Activated CD8-positive, alpha-beta memory T cell treated with anti-CD3 and anti-CD28 coated beads for 1 hour (primary cell): Measurements from ENCODE around the gene TGFA.

ENCODE experiments used
- DNase-seq, 2 donors: peaks; one replicate each; pipeline ENCODE4 v3.0.0-alpha.2; 2020; ENCODE audit warnings: low read depth in 1 of 2; ENCODE audit errors: extremely low read depth in 1 of 2

Gene TGFA

DNA sequence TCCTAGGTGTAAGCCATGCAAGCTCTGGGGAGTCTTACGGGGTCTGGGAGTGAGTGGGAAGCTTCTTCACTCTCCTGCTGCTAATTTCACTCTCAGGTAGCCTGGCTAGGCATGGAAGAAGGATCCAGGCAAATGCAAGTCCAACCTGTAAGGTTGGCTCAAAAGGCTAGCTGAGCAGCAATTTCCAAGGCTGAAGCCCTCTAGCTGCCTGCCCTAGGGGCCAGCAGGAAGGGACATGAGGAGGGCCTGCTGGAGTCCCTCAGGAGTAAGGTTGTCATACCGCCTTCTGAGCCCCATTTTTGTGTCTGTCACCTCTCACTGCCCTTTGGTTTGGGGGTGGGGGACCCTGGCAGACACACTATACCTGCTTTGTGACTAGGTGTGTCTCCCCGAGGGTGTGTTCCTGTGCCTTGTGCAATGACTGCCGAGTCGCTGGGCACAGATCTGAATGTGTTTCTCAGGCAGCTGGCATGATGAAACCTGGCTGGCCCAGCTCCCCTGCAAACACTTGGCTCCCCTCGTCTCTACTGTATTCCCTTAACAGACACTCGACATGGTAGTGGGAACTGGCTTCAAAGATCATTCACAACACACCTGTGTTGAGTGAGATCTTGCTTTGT is 127.8 kb downstream of the TGFA start:
- no peak for DNase-seq

- DNase-seq: no peak
Observed at GRCh38 chr2:70420740-70421139, 132.9 kb downstream of the TGFA start.

GRCh38 chr2:70420143-70420542 is 133.5 kb downstream of the TGFA start:
- no peak for DNase-seq

GRCh38 chr2:70418514-70418913 is 135.1 kb downstream of the TGFA start:
- DNase-seq: no peak

GRCh38 chr2:70417011-70417410 is 136.6 kb downstream of the TGFA start:
- DNase-seq: no peak

DNA sequence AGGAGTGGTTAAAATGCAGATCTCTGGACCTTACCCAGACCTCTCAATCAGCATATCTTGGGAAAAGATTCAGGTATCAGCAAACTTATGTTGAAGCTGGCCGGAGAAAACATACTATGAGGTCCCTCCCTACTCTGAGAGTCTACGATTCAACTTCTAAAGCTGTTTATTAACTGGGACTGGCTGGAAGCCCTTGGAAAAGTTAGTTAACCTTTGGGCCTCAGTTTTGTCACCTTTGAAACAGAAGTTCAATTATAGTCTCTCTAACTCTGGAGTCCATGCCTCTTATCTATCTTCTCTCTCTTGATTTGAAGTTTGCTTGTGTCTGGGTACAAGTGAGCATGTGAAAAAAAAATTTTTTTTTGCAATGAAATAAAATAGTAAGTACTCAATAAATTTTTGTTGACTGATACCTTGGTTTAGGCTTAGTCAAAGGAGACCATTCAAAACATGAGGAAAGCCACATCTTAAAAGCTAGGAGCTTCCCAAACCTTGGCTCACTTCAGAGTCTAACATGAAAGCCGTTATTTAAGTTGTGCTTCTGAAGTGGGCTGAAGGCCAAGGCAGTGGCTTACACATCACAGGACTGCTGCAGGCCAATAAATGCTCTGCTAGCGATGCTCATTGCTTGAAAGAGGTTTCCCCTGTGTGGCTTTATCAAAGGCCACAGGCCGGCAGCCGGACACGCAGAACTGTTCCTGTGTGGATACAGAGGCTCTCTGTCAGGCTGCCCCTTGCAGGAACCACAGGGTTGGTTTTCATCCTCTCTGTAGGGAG is 141.1 kb downstream of the TGFA start:
- no peak for DNase-seq

DNA sequence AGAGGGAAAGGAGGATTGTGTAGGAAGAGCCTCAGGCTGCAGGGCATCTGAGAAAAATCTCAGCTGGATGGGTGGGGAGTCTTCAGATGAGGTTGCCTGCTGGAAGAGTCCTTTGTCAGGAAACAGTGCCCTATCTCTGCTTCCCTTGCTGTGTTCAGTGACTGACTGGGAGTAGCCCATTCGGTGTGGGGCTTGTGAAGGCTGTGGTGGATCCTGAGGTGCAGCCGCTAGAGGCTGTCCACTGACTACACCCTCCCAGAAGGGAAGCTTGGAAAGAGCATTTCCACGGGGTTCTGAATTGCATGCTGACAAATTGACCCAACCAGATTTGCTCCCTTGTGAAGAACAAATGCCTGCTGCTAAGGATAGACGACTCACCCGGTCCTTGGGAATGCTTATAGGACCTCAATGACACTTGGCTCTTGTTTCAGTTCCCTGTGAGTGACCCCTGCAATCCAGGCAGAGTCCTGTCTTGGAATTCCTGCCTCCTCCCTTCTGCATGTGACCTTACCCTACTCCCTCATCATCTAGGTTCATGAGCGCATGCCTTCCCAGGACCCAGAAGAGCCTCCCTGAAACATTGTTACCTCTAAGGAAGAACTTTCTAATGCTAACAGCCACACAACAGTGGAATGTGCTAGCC is 142.0 kb downstream of the TGFA start:
- no peak for DNase-seq

DNA sequence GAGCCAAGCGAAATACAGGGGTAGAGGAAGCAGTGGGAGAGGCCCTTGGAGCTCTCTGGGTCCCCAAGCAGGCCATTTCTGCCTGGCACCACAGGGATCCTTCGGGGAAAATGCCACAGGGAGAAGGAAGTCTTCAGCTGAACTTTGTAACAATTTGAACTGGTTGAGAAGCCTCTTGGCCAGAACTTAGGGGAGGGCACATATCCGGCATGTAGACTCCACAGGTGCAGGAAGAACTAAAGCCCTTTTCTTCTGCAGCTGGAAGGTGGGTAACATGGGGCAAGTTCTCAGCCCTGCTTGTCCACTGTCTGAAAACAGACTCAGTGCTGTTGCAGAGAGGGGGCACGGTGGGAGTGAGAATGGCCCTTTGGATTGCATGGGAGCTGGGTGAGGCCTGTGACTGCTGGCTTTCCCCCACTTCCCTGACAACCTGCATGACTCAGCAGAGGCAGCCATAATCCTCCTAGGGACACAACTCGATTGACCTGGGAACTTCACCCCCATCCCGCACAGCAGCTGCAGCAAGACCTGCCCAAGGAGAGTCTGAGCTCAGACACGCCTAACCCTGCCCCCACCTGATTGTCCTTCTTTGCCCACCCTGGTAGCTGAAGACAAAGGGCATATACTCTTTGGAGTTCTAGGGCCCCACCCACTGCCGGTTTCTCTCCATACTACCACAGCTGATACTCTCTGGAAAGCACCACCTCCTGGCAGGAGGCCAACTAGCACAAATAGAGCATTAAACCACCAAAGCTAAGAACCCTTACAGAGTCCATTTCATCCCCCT is 150.2 kb downstream of the TGFA start:
- DNase-seq: no peak

- no peak for DNase-seq
Observed at GRCh38 chr2:70400539-70400938, 153.1 kb downstream of the TGFA start.

DNA sequence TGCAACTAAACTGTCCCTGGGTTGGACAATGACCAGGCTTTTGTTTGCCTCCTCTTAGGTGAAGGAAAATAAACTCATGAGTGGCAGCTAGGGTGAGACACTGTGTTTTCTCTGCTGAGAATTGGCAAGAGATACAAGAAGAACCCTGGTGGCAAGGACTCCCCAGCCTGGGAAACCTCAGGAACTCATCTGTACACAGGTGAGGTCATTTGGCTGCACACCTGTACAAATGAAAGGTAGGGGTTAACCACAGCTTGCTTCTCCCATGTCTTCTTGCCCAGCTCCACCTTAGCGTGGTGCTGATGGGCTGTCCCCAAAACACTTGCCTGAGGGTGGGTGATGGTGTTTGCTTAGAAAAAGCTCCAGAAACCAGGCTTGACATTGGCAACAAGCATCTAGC is 154.6 kb downstream of the TGFA start:
- DNase-seq: no peak
